Prostate gland (tissue), 2 donors: ENCODE data around the gene SPECC1. TPM values are rescaled to one million over a fixed set of nuclear protein-coding genes. Genes with fewer than 3 reads are reported as not detected.
"Not testable (repeated sequence)": the region's sequence is repeated elsewhere in the genome, so short reads cannot be mapped to it uniquely, and the experiment has no call there.

Experiments used
- DNase-seq: peaks from one replicate; pipeline ENCODE4 v3.0.0-alpha.2; 2019; ENCODE audit warnings: low spot score
- H3K27ac ChIP-seq, 2 donors: fragments of 200-600 bp; sonication (generic); 2 replicates each; pipeline ENCODE4 v1.5.1; 2017 to 2019
- H3K27me3 ChIP-seq: fragments of 200-600 bp; sonication (generic); replicated peaks from 2 replicates; pipeline ENCODE4 v1.5.1; 2019; ENCODE audit not compliant: insufficient read depth
- H3K36me3 ChIP-seq, 2 donors: fragments of 200-600 bp; sonication (generic); 1 replicate in 1 of 2; 2 replicates in 1 of 2; pipeline versions ENCODE4 v1.5.1 to v1.8.1; 2017 to 2019
- H3K4me1 ChIP-seq: fragments of 200-600 bp; sonication (generic); replicated peaks from 2 replicates; pipeline ENCODE4 v1.5.1; 2019
- H3K4me3 ChIP-seq, 2 donors: fragments of 200-600 bp; sonication (generic); 2 replicates each; pipeline ENCODE4 v1.5.1; 2017 to 2019
- H3K9me3 ChIP-seq: fragments of 200-600 bp; sonication (generic); 2 replicates; pipeline ENCODE4 v1.5.1; 2017
- POLR2A ChIP-seq: fragments of 450-650 bp; IDR thresholded peaks from one replicate; pipeline ENCODE4 v1.6.1; 2016; ENCODE audit warnings: antibody characterized with exemption, mild to moderate bottlenecking
- POLR2AphosphoS5 ChIP-seq: sonication (generic); formaldehyde crosslinking; IDR thresholded peaks from one replicate; pipeline ENCODE4 v1.6.1; 2017; ENCODE audit warnings: antibody characterized with exemption
- WGBS: methylation state at CpG from one replicate; pipeline ENCODE4 v1.1.5; 2018; 5-methylcytosine and 5-hydroxymethylcytosine counted together
- intact Hi-C: fragments of 100-400 bp; cut with DNase I; formaldehyde crosslinking; loops from one replicate; pipeline ENCODE4 v1.14.2; 2022
- total RNA-seq, 2 donors: library from RNA; depleted of rRNA; stranded (reverse); fragments of >200 nt; gene quantifications; one replicate each; pipeline ENCODE4 v1.1.0, GENCODE V29; 2016
- TF ChIP-seq, protein P1 (sequence below), 4 experiments: fragments of 200-600 bp in 2 of 4; fragments of 450-650 bp in 2 of 4; sonication (generic) in 2 of 4; IDR thresholded peaks; 1 replicate in 3 of 4; 2 replicates in 1 of 4; pipeline ENCODE4 v1.5.1; 2016 to 2019; ENCODE audit warnings: antibody characterized with exemption in 4 of 4, mild to moderate bottlenecking in 2 of 4, moderate library complexity in 2 of 4

SPECC1 gene
- total RNA-seq, 2 donors from 2014 or later: 29.7 to 85.5 TPM

DNA sequence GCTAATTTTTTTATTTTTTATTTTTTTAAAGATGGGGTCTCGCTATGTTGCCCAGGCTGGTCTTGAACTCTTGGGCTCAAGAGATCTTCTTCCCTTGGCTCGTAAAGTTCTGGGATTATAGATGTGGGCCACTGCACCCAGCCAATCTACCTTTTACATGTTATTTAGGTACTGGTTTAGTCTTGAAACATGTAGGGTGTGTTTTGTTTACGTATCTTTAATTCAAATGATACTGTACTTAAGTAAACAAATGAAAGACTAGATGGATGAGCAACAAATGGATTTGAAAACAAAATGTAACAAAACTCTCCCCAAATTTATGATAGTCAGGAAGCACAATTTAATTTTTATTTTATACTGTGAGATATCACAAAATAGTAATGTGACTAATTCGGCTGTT is 250.5 kb downstream of the SPECC1 start:
- Histone ChIP-seq H3K27me3 (no peaks in the 10 kb centered on the region), H3K9me3 (no peaks in the 10 kb centered on the region), H3K4me3 (no peak overlapping the region), H3K4me1 (peaks cover 2% of the 10 kb centered on the region), H3K27ac (no peak overlapping the region), H3K36me3 (no peaks in the 10 kb centered on the region)
- DNase-seq: no peak
- TF ChIP-seq POLR2AphosphoS5 (no peak), POLR2A (no peak)
- TF ChIP-seq, protein P1, sequence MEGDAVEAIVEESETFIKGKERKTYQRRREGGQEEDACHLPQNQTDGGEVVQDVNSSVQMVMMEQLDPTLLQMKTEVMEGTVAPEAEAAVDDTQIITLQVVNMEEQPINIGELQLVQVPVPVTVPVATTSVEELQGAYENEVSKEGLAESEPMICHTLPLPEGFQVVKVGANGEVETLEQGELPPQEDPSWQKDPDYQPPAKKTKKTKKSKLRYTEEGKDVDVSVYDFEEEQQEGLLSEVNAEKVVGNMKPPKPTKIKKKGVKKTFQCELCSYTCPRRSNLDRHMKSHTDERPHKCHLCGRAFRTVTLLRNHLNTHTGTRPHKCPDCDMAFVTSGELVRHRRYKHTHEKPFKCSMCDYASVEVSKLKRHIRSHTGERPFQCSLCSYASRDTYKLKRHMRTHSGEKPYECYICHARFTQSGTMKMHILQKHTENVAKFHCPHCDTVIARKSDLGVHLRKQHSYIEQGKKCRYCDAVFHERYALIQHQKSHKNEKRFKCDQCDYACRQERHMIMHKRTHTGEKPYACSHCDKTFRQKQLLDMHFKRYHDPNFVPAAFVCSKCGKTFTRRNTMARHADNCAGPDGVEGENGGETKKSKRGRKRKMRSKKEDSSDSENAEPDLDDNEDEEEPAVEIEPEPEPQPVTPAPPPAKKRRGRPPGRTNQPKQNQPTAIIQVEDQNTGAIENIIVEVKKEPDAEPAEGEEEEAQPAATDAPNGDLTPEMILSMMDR (IDR thresholded peaks at IDR 0.05): no peak
- intact Hi-C loops: no loop called here
- WGBS: 85% methylated on average over 4 of the region's 4 CpGs

DNA sequence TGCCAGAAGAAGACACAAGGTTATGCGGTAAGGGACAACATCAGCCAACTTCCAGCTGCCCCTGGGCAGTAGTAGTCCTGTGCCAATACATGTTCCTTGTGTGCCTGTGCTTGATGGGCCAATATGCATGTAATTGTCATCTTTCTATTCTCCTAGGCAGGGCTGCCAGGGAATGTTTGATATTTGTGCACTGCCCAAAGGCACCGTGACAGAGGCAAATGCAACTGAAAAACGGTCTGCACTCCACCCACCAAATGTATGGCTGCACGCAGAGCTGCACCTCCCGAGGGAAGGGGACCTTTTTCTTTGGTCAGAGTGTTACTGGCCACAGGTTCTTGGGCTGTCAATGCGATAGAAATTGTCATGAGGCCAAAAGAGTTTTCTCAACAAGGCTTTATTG is 251.1 kb downstream of the SPECC1 start:
- TF ChIP-seq POLR2A (no peak), POLR2AphosphoS5 (no peak)
- TF ChIP-seq, protein P1 (IDR thresholded peaks at IDR 0.05): no peak
- peaks cover 2% of the 10 kb centered on the region for H3K4me1 ChIP-seq
- intact Hi-C loops: no loop called here
- no peak overlapping the region for H3K4me3 ChIP-seq
- DNase-seq: no peak
- H3K27ac ChIP-seq: no peak overlapping the region
- WGBS: 81% methylated on average over 6 of the region's 6 CpGs
- no peaks in the 10 kb centered on the region for H3K36me3 ChIP-seq
- no peaks in the 10 kb centered on the region for H3K27me3 ChIP-seq
- H3K9me3 ChIP-seq: no peaks in the 10 kb centered on the region

DNA sequence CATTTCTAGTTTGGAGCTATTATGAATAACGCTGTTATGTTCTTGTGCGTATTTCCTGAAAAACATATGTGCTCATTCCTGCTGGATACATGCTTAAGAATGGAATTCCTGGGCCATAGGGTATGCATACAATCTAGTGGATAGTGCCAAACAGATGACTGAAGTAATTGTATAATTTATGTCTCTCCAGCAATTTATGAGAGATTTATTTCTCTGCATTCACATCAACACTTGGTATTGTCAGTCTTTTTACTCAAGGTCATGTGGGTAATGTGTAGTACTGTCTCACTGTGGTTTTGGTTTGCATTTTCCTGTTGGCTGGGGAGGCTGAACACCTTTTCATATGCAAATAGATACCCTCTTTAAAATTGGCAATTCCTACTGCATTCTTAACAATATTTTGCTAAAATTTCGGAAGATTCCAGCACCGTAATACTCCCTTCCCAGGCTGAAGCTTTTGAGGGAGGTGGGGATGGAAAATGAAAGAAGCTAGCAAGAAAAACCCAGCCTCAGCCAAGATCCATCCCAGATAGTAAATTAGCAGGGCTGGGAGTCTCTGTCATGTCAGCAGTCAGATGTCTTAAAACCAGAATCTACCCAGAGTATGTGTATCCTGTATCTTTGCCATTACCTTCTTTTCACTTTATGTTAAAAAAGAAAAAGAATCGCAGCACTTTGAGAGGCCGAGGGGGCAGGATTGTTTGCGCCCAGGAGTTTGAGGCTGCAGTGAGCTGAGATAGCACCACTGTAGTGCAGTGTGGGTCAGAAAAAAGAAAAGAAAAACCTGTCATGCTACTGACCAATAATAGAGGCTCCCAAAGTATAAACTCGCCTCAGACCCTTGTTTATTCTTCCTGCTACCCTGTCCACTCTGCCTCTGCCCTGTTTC is 253.3 kb downstream of the SPECC1 start:
- no peaks in the 10 kb centered on the region for H3K36me3 ChIP-seq
- WGBS: 94% methylated on average over 8 of the region's 8 CpGs
- no peaks in the 10 kb centered on the region for H3K27me3 ChIP-seq
- TF ChIP-seq POLR2AphosphoS5: no peak
- TF ChIP-seq, protein P1 (IDR thresholded peaks at IDR 0.05): no peak
- TF ChIP-seq POLR2A: no peak
- no peak overlapping the region for H3K27ac ChIP-seq
- DNase-seq: no peak
- peaks cover 2% of the 10 kb centered on the region for H3K4me1 ChIP-seq
- H3K4me3 ChIP-seq: no peak overlapping the region
- H3K9me3 ChIP-seq: no peaks in the 10 kb centered on the region
- intact Hi-C loops: no loop called here

DNA sequence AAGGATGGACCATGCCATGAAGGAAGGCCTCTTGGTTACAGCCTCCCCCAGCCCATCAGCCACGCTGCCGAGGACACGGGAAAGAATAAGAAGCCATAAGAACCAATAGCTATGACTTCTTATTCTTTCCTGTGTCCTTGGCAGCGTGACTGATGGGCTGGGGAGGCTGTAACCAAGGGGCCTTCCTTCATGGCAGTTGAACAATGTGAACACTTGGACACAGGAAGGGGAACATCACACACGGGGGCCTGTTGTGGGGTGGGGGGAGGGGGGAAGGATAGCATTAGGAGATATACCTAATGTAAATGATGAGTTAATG is 253.9 kb downstream of the SPECC1 start:
- H3K36me3 ChIP-seq, H3K9me3 ChIP-seq, intact Hi-C loops, H3K4me3 ChIP-seq, DNase-seq, H3K27ac ChIP-seq, H3K27me3 ChIP-seq, H3K4me1 ChIP-seq: not testable (repeated sequence)
- WGBS: 76% methylated on average over 5 of the region's 5 CpGs

DNA sequence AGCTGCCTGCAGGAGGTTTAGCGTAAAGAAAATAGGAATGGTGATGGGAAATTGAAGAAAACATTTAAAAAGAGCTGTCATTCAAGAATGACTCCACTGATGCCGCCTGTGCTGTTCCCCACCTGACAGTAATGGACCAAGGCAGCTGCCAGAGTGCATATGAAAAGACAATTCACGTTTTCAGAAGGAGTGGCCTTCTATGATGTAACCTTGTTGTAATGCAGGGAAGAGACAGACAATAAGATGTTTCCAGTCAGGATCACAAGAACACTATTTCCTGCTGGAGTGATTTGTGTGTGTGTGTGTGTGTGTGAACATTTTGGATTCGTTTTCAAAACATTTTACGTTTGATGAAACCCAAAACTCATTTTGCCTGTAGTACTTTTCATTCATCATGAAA is 254.4 kb downstream of the SPECC1 start:
- WGBS: 53% methylated on average over 5 of the region's 5 CpGs
- no peak for DNase-seq
- Histone ChIP-seq H3K4me1 (peaks cover 2% of the 10 kb centered on the region), H3K27ac (no peak overlapping the region), H3K4me3 (no peak overlapping the region), H3K36me3 (no peaks in the 10 kb centered on the region), H3K27me3 (no peaks in the 10 kb centered on the region), H3K9me3 (no peaks in the 10 kb centered on the region)
- TF ChIP-seq POLR2A (no peak), POLR2AphosphoS5 (no peak)
- TF ChIP-seq, protein P1 (IDR thresholded peaks at IDR 0.05): no peak
- intact Hi-C loops: no loop called here
